HEK293 (cell line): ENCODE results near the gene KCNMA1.

Experiments
- KLF8 ChIP-seq: fragments of 450-650 bp; formaldehyde crosslinking; IDR thresholded peaks from 2 replicates; pipeline ENCODE4 v1.5.1; 2016; ENCODE audit warnings: missing biosample characterization, missing genetic modification characterization
- ZNF776 ChIP-seq: fragments of 450-650 bp; formaldehyde crosslinking; IDR thresholded peaks from 2 replicates; pipeline ENCODE4 v1.5.0; 2017; ENCODE audit warnings: missing biosample characterization, missing genetic modification characterization, borderline replicate concordance
- TF ChIP-seq, protein P1 (sequence below): fragments of 450-650 bp; formaldehyde crosslinking; optimal IDR thresholded peaks from 2 replicates; pipeline ENCODE3; 2016; ENCODE audit warnings: missing biosample characterization, mild to moderate bottlenecking, missing genetic modification characterization

DNA sequence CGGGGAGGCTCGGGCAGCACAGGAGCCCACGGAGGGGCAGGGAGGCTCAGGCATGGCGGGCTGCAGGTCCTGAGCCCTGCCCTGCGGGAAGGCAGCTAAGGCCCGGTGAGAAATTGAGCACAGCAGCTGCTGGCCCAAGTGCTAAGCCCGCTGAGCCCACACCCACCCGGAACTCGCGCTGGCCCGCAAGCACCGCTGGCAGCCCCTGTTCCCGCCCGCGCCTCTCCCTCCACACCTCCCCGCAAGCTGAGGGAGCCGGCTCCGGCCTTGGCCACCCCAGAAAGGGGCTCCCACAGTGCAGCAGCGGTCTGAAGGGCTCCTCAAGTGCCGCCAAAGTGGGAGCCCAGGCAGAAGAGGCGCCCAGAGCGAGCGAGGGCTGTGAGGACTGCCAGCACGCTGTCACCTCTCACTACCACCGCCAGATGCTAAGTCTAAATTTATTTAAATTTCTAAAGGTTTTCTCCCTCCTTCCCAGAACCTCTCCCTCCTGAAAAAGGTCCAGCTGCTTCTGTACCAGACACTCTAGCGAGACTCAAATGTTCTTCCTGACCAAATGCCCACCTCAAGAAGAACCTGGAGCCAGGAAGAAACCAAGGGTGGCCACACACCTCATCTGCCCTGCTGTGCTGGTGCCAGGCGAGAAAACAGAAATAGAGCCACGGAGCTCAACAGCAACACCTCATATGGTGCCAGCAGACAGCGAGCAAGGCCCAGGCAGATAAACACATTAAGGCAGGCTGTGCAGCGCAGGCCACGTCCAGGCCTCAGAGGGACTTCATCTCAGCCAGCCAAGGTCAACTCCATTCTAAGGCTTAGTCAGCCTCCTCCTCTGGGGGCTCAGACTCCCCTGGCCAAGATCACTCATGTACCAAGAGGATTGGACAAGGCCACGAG is 47.0 kb downstream of the KCNMA1 start:
- TF ChIP-seq, protein P1, sequence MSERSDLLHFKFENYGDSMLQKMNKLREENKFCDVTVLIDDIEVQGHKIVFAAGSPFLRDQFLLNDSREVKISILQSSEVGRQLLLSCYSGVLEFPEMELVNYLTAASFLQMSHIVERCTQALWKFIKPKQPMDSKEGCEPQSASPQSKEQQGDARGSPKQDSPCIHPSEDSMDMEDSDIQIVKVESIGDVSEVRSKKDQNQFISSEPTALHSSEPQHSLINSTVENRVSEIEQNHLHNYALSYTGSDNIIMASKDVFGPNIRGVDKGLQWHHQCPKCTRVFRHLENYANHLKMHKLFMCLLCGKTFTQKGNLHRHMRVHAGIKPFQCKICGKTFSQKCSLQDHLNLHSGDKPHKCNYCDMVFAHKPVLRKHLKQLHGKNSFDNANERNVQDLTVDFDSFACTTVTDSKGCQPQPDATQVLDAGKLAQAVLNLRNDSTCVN: no peak
- no peak for TF ChIP-seq ZNF776 (tag by site-specific recombination)
- TF ChIP-seq KLF8 (tag by site-specific recombination): no peak
